Measurements from ENCODE around the gene PCDH11X.
A peak's percentile ranks its signal among the peaks of the same experiment; 100 is the strongest.
"Not testable (repeated sequence)": the region's sequence is repeated elsewhere in the genome, so short reads cannot be mapped to it uniquely, and the experiment has no call there.

The PCDH11X gene

GRCh38 chrX:91779135-91779534 lies at the start of gene PCDH11X:
TSS of gene PCDH11X (plus strand) at chrX:91779375. CDS start at chrX:91835505, 56,130 bp downstream.
- peak; percentile 2 for DNase-seq

GRCh38 chrX:91747446-91747845 lies 31.7 kb upstream of the PCDH11X start:
- not testable (repeated sequence) for DNase-seq

GRCh38 chrX:91753022-91753421 lies 26.2 kb upstream of the PCDH11X start:
- not testable (repeated sequence) for DNase-seq

GRCh38 chrX:91770619-91771488 lies 8.3 kb upstream of the PCDH11X start:
- DNase-seq: not testable (repeated sequence)

GRCh38 chrX:91773943-91774342 lies 5.2 kb upstream of the PCDH11X start:
- not testable (repeated sequence) for DNase-seq

GRCh38 chrX:91780008-91780407 lies 833 bp downstream of the PCDH11X start:
- DNase-seq: not testable (repeated sequence)

GRCh38 chrX:91780698-91781097 lies 1.5 kb downstream of the PCDH11X start:
- DNase-seq: not testable (repeated sequence)

- not testable (repeated sequence) for DNase-seq
Measured at GRCh38 chrX:91781553-91782298, 2.6 kb downstream of the PCDH11X start.

GRCh38 chrX:91782825-91783224 lies 3.6 kb downstream of the PCDH11X start:
- DNase-seq: not testable (repeated sequence)

GRCh38 chrX:91817537-91817936 lies 38.4 kb downstream of the PCDH11X start:
- not testable (repeated sequence) for DNase-seq

GRCh38 chrX:91825321-91825720 lies 46.1 kb downstream of the PCDH11X start:
- not testable (repeated sequence) for DNase-seq

Measured in activated CD4-positive, alpha-beta T cell treated with anti-CD3 and anti-CD28 coated beads, Interleukin-2, amount 50 U/mL, for 16 hours (primary cell).